ENCODE measurements around the gene GGTLC2.
"Not testable (repeated sequence)": the region's sequence is repeated elsewhere in the genome, so short reads cannot be mapped to it uniquely, and the experiment has no call there.

Gene GGTLC2

GRCh38 chr22:22642255-22642654, 2.2 kb upstream of the GGTLC2 start:
- not testable (repeated sequence) for DNase-seq

DNA sequence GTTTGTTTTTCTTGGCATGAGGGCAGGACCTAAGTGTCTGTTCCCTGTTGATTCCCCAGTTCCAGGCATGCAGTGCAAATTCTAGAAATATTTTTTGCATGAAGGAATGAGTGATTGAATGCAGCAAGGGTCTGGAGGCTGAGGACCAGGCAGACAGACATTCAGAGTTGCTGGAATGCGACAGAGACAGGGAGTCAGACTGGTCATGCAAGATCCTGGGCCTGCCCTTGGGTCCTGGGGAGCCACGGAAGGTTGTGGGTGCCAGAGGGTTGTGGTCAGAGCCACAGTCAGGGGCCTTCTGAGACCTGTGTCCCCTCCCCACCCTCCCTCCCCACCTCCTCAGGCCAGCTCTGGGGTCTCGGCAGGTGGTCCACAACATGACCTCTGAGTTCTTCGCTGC, 1.6 kb downstream of the GGTLC2 start:
- not testable (repeated sequence) for DNase-seq

- DNase-seq = not testable (repeated sequence)
Measured at GRCh38 chr22:22647952-22648351, 3.5 kb downstream of the GGTLC2 start.

DNA sequence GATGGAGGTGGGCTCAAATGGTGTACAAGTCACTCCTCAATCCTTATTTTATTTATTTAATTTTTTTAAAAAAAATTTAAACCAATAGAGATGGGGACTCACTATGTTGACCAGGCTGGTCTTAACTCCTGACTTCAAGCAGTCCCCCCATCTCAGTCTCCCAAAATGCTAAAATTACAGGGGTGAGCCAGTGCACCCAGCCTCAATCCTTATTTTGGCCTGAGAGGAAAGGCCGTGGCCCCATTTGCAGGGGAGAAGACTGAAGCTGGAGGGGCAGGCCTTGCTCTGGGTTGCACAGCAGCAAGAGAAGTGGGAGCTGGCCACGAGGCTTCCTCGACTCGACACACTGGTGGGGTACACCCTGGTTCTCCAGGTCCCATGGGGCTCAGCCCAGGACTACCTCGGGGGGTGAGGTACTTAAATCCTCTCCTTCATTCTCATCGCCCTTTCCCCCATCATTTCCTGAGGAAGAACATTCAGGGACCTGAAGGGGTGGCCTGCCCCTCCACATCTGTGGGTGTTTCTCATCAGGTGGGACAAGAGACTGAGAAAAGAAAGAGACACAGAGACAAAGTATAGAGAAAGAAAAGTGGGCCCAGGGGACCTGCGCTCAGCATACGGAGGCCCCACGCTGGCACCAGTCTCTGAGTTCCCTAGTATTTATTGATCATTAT, 4.6 kb downstream of the GGTLC2 start:
- DNase-seq = not testable (repeated sequence)

DNA sequence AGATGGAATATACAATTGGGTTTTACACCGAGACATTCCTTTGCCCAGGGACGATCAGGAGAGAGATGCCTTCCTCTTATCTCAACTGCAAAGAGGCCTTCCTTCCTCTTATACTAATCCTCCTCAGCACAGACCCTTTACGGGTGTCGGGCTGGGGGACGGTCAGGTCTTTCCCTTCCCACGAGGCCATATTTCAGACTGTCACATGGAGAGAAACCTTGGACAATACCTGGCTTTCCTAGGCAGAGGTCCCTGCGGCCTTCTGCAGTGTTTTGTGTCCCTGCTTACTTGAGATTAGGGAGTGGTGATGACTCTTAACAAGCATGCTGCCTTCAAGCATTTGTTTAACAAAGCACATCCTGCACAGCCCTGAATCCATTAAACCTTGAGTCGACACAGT, 5.3 kb downstream of the GGTLC2 start:
- DNase-seq = not testable (repeated sequence)

GRCh38 chr22:22650398-22650797, 6.0 kb downstream of the GGTLC2 start:
- not testable (repeated sequence) for DNase-seq

- DNase-seq = not testable (repeated sequence)
Measured at GRCh38 chr22:22650803-22651515, 6.5 kb downstream of the GGTLC2 start.

- not testable (repeated sequence) for DNase-seq
Measured at GRCh38 chr22:22651593-22651992, 7.2 kb downstream of the GGTLC2 start.

GRCh38 chr22:22652102-22652501, 7.7 kb downstream of the GGTLC2 start:
- DNase-seq = not testable (repeated sequence)

DNA sequence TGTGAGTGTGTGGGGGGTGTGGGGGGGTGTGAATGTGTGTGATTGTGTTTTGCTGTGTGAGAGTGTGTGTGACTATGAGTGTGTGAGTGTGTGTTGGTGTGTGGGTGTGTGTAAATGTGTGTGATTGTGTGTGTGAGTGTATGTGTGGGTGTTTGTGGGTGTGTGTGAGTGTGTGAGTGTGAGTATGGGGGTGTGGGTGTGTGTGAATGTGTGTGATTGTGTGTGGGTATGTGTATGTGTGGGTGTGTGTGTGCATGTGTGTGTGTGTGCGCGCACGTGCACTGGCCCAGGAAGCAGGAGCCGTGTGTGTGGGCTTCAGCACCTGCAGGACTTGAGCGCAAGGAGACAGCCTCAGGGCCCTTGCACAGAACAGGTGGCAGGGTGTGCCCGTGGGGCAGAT, 8.2 kb downstream of the GGTLC2 start:
- not testable (repeated sequence) for DNase-seq

DNA sequence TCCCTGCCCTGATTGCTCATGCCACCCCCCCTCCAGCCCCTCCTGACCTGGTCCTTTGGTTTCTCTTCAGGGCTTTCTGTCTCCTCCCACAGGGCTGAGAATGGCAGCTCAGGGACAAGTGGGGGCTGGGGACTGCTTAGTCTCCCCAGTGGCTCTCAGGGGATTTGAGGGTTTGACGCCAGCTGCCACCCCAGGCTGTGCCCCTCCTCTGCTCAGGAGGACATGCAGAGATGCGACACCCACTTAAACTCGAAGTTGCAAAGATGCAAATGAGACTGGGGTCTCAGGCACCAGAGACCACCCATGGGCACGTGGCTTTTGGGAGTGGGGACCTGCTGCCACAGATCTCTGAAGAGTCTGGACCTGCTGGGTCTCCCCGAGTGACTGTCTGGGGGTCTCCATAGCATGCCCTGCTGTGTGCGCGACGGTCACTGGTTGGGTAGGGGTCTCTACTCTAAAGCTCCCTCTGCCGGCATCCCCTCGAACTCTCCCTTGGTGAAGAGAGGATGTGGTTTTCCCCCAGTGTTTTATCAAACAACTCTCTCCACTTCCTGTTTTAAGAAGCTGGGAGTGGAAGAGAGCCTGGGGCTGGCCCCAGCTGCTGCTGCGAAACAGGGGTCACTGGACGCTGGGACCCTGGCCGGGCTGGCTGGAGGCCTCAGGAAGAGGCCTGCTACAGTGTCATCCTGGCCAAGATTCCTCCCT, 9.4 kb downstream of the GGTLC2 start:
- not testable (repeated sequence) for DNase-seq

DNA sequence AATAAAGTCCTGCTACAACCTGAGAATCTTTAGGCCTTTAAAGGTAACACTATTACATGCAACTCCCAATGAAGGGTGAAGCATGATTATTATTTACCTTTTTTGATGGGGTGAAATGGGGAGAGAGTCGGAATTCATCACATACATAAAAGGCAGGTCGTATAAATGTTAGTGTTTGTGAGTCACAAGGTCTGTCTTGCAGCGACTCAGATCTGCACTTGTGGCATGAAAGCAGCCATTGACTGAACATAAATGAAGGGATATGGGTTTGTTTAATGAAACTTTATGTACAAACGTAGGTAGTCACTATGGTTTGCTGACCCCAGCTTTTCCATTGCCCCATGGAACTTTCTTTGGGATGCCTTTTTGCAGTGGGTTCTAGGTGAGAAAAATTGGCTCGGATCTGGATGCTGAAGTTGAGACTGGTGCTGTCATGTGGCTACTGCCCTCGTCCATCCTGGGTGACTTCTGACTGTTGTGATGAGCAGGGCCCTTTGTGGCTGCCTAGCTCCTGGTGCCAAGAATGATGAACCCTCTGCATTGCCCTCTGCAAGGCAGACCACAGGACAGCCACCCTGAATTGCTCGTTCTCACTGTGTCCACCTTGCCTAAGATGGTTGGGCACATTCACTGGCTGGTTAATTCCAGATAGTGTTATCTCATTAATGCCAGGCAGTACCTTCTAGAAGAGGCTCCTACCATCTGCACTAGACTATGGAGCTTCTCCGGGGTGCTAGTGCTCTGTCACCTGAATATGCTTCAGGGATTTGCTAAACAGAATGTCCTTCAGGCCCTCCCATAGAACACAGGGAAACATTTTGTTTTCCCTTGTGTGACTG, 11.3 kb downstream of the GGTLC2 start:
- DNase-seq = no peak

GRCh38 chr22:22657712-22658111, 13.3 kb downstream of the GGTLC2 start:
- DNase-seq = no peak

DNA sequence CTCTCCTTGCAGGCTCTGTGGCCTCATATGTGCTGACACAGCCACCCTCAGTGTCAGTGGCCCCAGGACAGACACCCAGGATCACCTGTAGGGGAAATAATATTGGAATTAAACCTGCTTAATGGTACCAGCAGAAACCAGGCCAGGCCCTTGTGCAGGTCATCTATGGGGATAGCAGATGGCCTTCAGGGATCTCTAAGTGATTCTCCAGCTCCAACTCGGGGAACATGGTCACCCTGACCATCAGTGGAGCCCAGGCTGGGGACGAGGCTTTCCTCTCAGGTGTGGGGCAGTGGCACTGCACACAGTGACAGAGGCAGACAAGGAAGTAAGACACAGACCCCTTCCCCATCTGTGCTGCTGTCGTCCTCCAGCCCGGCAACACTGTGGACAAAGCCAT, 16.9 kb downstream of the GGTLC2 start:
- no peak for DNase-seq

DNA sequence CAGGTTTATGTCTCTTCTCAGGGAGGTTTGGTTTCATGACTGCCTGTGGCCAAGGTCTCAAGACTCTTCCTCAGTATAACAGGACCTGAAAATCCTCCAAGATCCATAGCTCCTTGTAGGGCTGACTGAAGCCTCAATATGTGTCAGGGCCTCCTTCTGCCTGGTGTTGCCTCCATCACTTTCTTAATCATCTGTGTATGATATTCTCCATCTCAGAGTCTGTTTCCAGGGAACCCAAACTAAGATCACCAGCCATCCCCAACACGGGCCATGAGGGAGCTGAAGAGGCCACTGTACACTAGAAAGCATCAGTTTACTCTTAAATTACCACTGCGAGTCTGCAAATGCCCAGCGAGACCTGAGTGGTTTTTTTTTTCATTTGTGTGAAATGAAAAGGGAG, 17.7 kb downstream of the GGTLC2 start:
- DNase-seq = no peak

DNA sequence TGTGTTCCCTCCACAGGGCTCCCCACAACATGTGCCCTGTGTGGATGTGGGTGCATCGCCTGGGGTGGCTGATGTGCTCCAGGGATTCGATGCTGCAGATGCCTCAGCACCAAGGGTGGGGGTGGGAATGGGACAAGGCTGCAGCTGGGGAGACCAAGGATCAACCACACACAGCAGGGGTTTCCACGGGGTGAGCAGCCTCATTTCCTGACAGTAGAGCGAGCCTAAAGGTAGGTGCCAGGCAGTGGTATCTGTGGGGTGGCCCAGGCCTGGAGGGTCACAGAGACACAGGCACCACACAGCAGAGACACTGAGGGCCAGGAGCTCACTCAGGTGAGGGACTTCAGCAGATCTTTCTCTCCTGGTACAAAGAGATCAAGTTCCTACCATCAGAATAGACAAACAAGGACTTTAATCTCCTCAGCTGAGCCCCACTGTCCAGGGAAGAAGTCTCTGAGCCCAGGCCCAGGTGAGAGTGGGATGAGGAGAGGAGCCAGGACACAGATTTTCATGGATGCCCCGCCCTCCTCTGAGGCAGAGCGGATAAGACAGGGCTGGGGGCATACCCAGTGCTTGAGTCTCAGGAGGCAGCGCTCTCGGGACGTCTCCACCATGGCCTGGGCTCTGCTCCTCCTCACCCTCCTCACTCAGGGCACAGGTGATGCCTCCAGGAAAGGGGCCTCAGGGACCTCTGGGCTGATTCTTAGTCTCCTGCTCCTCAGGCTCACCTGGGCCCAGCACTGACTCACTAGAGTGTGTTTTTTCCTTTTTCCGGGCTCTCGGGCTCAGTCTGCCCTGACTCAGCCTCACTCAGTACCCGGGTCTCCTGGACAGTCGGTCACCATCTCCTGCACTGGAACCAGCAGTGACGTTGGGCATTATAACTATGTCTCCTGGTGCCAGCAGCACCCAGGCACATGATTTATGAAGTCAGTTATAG, 19.7 kb downstream of the GGTLC2 start:
- no peak for DNase-seq

DNA sequence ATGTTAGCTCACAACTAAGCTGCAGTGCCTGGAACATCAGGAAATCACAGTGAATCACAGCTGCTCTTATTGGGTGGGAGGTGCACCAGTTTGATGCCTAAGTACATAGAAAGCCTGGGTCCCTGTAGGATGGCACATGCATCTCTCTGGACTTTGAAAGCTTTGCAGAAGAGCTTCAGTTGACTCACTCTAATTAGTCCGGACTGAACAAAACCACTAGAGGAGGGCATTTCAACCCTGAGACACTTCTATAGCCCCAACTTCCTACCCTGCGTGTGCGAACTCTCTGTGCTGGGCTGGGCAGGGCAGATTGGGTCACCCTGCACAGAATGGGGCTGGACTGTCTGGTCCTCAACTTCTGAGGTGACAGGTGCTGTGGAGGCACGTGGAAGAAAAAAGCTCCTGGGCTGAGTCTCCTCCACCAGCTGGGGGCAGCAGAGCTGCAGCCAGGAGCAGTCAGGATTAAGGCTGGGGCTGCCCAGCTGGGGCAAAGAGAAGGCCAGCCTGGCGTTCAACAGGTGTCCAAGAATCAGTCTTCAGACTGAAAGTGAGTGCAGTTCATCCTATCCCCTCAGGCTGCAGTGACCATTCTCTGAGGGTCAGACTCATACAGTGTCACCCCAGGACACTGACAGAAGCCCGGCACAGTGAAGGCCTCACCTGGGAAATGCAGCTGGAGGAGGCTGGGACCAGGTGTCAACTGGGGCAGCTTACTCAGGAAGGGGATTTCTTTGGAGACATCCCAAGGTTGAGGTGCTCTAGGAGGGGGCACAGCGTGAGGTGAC, 22.1 kb downstream of the GGTLC2 start:
- peak; percentile 10 to 40 for DNase-seq

DNA sequence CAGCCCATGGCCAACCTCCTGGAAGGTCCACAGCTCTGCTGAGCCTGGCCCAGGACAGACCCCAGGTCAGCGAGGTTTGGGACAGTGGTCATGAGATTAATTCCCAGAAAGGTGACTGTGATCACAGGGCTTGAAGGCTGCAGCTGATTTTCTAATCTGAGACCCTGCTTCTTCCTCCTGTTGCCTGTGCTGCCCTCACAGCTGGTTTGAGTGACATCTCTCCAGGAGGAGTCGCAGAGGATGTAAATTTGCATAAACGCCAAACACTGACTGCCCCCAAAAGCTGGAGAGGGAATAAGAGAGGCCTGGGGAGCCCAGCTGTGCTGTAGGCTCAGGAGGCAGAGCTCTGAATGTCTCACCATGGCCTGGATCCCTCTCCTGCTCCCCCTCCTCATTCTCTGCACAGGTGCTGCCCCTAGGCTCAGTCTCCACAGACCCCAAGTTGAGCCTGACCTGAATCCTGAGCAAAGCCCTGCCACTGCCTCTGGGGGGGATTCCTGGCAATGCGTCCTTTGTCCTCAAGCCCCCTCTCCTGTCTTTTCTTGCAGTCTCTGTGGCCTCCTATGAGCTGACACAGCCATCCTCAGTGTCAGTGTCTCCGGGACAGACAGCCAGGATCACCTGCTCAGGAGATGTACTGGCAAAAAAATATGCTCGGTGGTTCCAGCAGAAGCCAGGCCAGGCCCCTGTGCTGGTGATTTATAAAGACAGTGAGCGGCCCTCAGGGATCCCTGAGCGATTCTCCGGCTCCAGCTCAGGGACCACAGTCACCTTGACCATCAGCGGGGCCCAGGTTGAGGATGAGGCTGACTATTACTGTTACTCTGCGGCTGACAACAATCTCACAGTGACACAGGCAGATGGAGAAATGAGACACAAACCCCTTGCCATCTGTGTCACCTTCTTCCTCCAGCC, 23.8 kb downstream of the GGTLC2 start:
- no peak for DNase-seq

DNA sequence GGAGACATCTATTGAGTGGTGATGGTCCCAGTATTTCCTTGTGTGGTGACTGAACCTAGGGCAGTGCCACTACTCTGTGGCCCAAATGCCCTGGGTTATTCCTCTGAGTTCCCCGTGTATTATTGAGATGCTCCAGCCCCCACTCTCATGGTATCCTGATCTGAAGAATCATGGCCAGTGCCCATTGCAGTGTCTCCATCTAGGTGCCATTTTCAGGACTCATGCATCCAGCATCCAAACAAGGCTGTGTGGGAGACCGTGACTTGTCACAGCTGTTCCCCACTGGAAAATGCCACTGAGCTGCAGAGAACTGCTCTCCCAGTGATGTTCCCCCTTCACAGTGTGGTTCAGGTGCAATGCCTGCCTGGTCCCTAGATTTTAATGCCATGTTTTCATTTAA, 24.7 kb downstream of the GGTLC2 start:
- DNase-seq = no peak

Data from inflammatory macrophage treated with lipopolysaccharide for 1 hour (primary cell).